Panc1 (cell line): Measurements from ENCODE around the gene TRAF2. TPM values are rescaled to one million over a fixed set of nuclear protein-coding genes. Genes with fewer than 3 reads are reported as not detected.

Source experiments
- ATAC-seq: fragments of 200-7000 bp; cut with Tn5 transposase; 2 replicates; pipeline ENCODE4 v1.9.1; 2020; ENCODE audit warnings: mild to moderate bottlenecking, moderate library complexity
- BruUV-seq: library from RNA; stranded (reverse); fragments of 400-500 nt; replicated peaks from 2 replicates; lab custom pipeline; 2021; lab: Mats Ljungman, UMichigan
- CTCF ChIA-PET: fragments of 300-600 bp; sonication (Branson Sonifier 250); formaldehyde crosslinking; loops from one replicate; lab custom pipeline; 2022; ENCODE audit warnings: antibody characterized with exemption; lab: Charles Lee
- POLR2A ChIA-PET: fragments of 300-600 bp; sonication (Branson Sonifier 250); formaldehyde crosslinking; loops from one replicate; lab custom pipeline; 2022; ENCODE audit warnings: antibody characterized with exemption; lab: Charles Lee
- DNase-seq: peaks from one replicate; pipeline ENCODE4 v3.0.0-alpha.2; 2010; ENCODE audit warnings: low read depth, low spot score
- H3K27ac ChIP-seq: 2 replicates; pipeline ENCODE4 v1.5.1; 2011; ENCODE audit warnings: mild to moderate bottlenecking, low read length, inconsistent platforms
- H3K27me3 ChIP-seq: fragments of 200-500 bp; sonication (Bioruptor generic); 2 replicates; pipeline ENCODE4 v1.6.0; 2014; ENCODE audit warnings: low read length, inconsistent platforms; ENCODE audit not compliant: control insufficient read depth, insufficient read depth
- H3K36me3 ChIP-seq: fragments of 200-500 bp; sonication (Bioruptor generic); 2 replicates; pipeline ENCODE4 v1.5.1; 2014; ENCODE audit warnings: inconsistent platforms, mild to moderate bottlenecking, low read length, moderate library complexity; ENCODE audit not compliant: control insufficient read depth, insufficient read depth
- H3K4me1 ChIP-seq: 2 replicates; pipeline ENCODE4 v1.5.1; 2011; ENCODE audit warnings: inconsistent platforms, mild to moderate bottlenecking, low read length, moderate library complexity; ENCODE audit not compliant: control insufficient read depth, insufficient read depth
- H3K4me3 ChIP-seq, 2 experiments: 2 replicates each; pipeline ENCODE4 v1.5.1; 2011 to 2012; ENCODE audit warnings: low read depth in 2 of 2, low read length in 2 of 2, mild to moderate bottlenecking in 2 of 2, inconsistent platforms in 1 of 2, moderate library complexity in 1 of 2
- H3K9me3 ChIP-seq: fragments of 200-500 bp; sonication (Bioruptor generic); 2 replicates; pipeline ENCODE4 v1.5.1; 2014; ENCODE audit warnings: low read depth, mild to moderate bottlenecking, inconsistent platforms, low read length, moderate library complexity; ENCODE audit not compliant: control insufficient read depth, insufficient read depth
- POLR2AphosphoS5 ChIP-seq: IDR thresholded peaks from 2 replicates; pipeline ENCODE4 v1.6.1; 2012; ENCODE audit warnings: mild to moderate bottlenecking, low read depth, low read length, moderate library complexity
- SIN3A ChIP-seq: IDR thresholded peaks from 2 replicates; pipeline ENCODE4 v1.6.1; 2012; ENCODE audit warnings: low read depth, mild to moderate bottlenecking, low read length, moderate library complexity, borderline replicate concordance; ENCODE audit not compliant: insufficient read depth
- TCF7L2 ChIP-seq: IDR thresholded peaks from 2 replicates; pipeline ENCODE4 v1.6.1; 2011; ENCODE audit warnings: mild to moderate bottlenecking, low read depth, low read length, inconsistent platforms
- in situ Hi-C: cut with HindIII; loops from 2 replicates; pipeline ENCODE4 v1.10.0; 2016; ENCODE audit warnings: low sequenced_read_pairs, low pct_unique_long_range_greater_than_20kb
- intact Hi-C: fragments of 100-400 bp; cut with micrococcal nuclease; formaldehyde crosslinking; loops from one replicate; pipeline ENCODE4 v1.10.0; 2022; ENCODE audit not compliant: unreplicated experiment
- total RNA-seq: library from RNA; stranded (reverse); gene quantifications from one replicate; pipeline ENCODE4 v1.2.1, GENCODE V29; 2021; ENCODE audit not compliant: unreplicated experiment
- TF ChIP-seq, protein P1 (sequence below): fragments of 450-650 bp; IDR thresholded peaks from 2 replicates; pipeline ENCODE4 v1.5.1; 2017; ENCODE audit warnings: mild to moderate bottlenecking
- TF ChIP-seq, protein P2 (sequence below), 2 experiments: IDR thresholded peaks; 2 replicates each; pipeline ENCODE4 v1.6.1; 2011 to 2012; ENCODE audit warnings: low read depth in 2 of 2, control low read depth in 1 of 2, low read length in 1 of 2, mild to moderate bottlenecking in 1 of 2, moderate library complexity in 1 of 2; ENCODE audit not compliant: insufficient read depth in 1 of 2

TRAF2 gene
- total RNA-seq, 1 experiment from 2014 or later: 48.7 TPM

DNA sequence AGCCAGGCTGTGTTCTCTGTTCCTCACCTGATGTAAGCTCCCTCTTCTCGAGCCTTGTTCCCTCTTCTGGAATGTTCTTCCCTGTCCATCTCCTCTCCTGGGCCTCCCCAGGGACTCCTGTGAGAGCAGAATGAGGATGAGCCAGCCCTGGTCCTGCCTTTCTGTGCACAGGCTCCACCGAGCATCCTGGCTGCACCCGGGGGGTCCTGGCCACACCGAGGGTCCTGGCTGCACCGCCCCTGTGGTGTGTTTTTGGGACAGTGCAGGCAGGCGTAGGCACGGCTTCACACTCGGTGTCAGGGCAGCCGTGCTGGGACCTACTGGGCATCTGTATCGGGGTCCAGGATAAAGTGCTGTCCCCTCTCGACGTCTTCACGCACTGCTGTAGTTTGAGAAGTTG, 40.4 kb downstream of the TRAF2 start:
- intact Hi-C loops: no loop called here
- no peak for ATAC-seq
- no TSS peak for BruUV-seq
- ChIA-PET CTCF (no interaction called here), POLR2A (no interaction called here)
- Histone ChIP-seq H3K27ac (no peak overlapping the region), H3K36me3 (peaks cover 5% of the 10 kb centered on the region), H3K4me3 (no peak overlapping the region), H3K9me3 (no peaks in the 10 kb centered on the region), H3K4me1 (no peaks in the 10 kb centered on the region), H3K27me3 (no peaks in the 10 kb centered on the region)
- TF ChIP-seq TCF7L2 (no peak), POLR2AphosphoS5 (no peak), SIN3A (no peak)
- TF ChIP-seq, protein P1, sequence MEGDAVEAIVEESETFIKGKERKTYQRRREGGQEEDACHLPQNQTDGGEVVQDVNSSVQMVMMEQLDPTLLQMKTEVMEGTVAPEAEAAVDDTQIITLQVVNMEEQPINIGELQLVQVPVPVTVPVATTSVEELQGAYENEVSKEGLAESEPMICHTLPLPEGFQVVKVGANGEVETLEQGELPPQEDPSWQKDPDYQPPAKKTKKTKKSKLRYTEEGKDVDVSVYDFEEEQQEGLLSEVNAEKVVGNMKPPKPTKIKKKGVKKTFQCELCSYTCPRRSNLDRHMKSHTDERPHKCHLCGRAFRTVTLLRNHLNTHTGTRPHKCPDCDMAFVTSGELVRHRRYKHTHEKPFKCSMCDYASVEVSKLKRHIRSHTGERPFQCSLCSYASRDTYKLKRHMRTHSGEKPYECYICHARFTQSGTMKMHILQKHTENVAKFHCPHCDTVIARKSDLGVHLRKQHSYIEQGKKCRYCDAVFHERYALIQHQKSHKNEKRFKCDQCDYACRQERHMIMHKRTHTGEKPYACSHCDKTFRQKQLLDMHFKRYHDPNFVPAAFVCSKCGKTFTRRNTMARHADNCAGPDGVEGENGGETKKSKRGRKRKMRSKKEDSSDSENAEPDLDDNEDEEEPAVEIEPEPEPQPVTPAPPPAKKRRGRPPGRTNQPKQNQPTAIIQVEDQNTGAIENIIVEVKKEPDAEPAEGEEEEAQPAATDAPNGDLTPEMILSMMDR: no peak
- TF ChIP-seq, protein P2, sequence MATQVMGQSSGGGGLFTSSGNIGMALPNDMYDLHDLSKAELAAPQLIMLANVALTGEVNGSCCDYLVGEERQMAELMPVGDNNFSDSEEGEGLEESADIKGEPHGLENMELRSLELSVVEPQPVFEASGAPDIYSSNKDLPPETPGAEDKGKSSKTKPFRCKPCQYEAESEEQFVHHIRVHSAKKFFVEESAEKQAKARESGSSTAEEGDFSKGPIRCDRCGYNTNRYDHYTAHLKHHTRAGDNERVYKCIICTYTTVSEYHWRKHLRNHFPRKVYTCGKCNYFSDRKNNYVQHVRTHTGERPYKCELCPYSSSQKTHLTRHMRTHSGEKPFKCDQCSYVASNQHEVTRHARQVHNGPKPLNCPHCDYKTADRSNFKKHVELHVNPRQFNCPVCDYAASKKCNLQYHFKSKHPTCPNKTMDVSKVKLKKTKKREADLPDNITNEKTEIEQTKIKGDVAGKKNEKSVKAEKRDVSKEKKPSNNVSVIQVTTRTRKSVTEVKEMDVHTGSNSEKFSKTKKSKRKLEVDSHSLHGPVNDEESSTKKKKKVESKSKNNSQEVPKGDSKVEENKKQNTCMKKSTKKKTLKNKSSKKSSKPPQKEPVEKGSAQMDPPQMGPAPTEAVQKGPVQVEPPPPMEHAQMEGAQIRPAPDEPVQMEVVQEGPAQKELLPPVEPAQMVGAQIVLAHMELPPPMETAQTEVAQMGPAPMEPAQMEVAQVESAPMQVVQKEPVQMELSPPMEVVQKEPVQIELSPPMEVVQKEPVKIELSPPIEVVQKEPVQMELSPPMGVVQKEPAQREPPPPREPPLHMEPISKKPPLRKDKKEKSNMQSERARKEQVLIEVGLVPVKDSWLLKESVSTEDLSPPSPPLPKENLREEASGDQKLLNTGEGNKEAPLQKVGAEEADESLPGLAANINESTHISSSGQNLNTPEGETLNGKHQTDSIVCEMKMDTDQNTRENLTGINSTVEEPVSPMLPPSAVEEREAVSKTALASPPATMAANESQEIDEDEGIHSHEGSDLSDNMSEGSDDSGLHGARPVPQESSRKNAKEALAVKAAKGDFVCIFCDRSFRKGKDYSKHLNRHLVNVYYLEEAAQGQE (IDR thresholded peaks at IDR 0.05; ENCODE audit: insufficient read depth in 1 of 2, low read depth in 2 of 2, low read length in 1 of 2): no peak
- in situ Hi-C loops: no loop called here
- DNase-seq: no peak

DNA sequence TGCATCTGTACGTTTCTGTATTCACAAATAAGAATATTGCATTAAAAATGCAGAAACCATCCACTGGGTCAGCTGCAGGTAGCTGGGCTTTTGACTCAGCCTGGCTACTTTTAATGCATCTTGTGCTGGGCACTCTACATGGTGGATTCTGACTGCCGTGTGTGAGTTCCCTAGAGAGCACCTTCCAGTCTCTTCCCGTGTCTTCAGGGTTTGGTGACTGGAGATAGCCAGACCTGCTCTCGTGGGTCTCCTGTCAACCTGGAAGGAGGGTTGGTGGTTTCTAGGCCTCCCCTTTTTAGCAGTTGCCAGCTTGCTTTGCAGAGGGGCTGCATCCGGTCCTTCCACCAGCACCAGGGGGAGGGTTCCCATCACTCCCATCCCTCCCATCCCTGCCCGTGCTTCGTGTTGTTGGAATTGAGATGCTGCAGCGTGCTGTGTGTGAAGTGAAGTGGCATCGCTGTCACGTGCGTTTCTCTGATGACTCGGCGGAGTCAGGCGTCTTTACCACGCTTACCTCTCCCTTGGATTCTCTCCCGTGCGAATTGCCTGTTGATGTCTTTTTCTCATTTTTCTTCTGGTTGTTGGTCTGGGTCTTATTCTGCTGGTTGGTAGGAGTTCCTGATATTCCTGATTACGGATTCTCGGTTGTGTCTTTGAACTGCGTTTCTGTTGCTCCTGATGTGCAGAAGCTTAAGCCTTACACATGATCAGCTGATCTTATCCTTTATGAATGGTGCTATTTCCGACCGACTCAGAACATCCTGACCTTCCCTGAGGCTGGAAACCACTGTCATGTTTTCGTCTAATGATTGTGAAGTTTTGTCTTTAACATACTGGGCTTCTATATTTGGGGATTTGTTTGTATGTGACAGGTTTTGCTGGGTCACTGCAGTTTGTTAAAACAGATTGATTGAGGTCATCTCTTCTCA, 41.3 kb downstream of the TRAF2 start:
- intact Hi-C loops: no loop called here
- no peak for ATAC-seq
- Histone ChIP-seq H3K9me3 (no peaks in the 10 kb centered on the region), H3K4me1 (no peaks in the 10 kb centered on the region), H3K36me3 (peaks cover 5% of the 10 kb centered on the region), H3K27me3 (no peaks in the 10 kb centered on the region), H3K4me3 (no peak overlapping the region), H3K27ac (no peak overlapping the region)
- TF ChIP-seq, protein P2 (IDR thresholded peaks at IDR 0.05; ENCODE audit: insufficient read depth in 1 of 2, low read depth in 2 of 2, low read length in 1 of 2): no peak
- TF ChIP-seq SIN3A: no peak
- TF ChIP-seq POLR2AphosphoS5: no peak
- TF ChIP-seq, protein P1: no peak
- TF ChIP-seq TCF7L2: no peak
- ChIA-PET CTCF (no interaction called here), POLR2A (no interaction called here)
- no peak for DNase-seq
- BruUV-seq: TSS peak; percentile 61
- in situ Hi-C loops: no loop called here
